K562 (cell line): ENCODE results near the gene GPR108. TPM values are rescaled to one million over a fixed set of nuclear protein-coding genes. Genes with fewer than 3 reads are reported as not detected.

Source experiments
- ATAC-seq: fragments of 200-7000 bp; cut with Tn5 transposase; 3 replicates; pipeline ENCODE4 v1.9.1; 2020; ENCODE audit warnings: moderate library complexity
- BruUV-seq: library from RNA; stranded (reverse); fragments of 400-500 nt; replicated peaks from 2 replicates; lab custom pipeline; 2021; lab: Mats Ljungman, UMichigan
- CTCF ChIA-PET: fragments of 300-600 bp; formaldehyde crosslinking; extraction: SDS; loops from one replicate; lab custom pipeline; 2021; ENCODE audit warnings: low intra/inter-chr PET ratio; lab: Yijun Ruan, JAX
- POLR2A ChIA-PET: fragments of 300-600, 350-650 bp; sonication (Branson Sonifier 250); formaldehyde crosslinking; extraction: SDS; loops from one replicate; lab custom pipeline; 2021; ENCODE audit warnings: antibody characterized with exemption, inconsistent platforms; lab: Yijun Ruan, JAX
- DNase-seq, 4 experiments: peaks; one replicate each; pipeline versions ENCODE4 v3.0.0 to v3.0.0-alpha.2; 2011 to 2018; ENCODE audit warnings: low spot score in 3 of 4, mixed read lengths in 3 of 4; ENCODE audit errors: extremely low read depth in 1 of 4
- FAIRE-seq: peaks from 2 replicates; lab custom pipeline; 2011; peaks lifted over from hg19 to GRCh38; lab: Jason Lieb, UNC
- H2AFZ ChIP-seq: 2 replicates; pipeline ENCODE4 v1.6.0; 2011; ENCODE audit warnings: low read depth, low read length, control low read depth, inconsistent platforms
- H3K27ac ChIP-seq: fragments of 200-600 bp; 3 replicates; pipeline ENCODE4 v1.8.0; 2011; ENCODE audit warnings: low read depth, mild to moderate bottlenecking, control low read depth, inconsistent platforms, low read length, moderate library complexity, mixed read lengths; ENCODE audit errors: extremely low read depth
- H3K27me3 ChIP-seq, 2 experiments: fragments of 300-600 bp in 1 of 2; 2 replicates in 1 of 2; 3 replicates in 1 of 2; pipeline versions ENCODE4 v1.6.0 to v1.8.0; 2011; ENCODE audit warnings: inconsistent platforms in 2 of 2, low read length in 2 of 2, mild to moderate bottlenecking in 1 of 2, mixed read lengths in 1 of 2, moderate library complexity in 1 of 2; ENCODE audit not compliant: control insufficient read depth in 2 of 2, insufficient read depth in 2 of 2
- H3K36me3 ChIP-seq: fragments of 300-600 bp; 3 replicates; pipeline ENCODE4 v1.8.0; 2011; ENCODE audit warnings: mild to moderate bottlenecking, low read length, inconsistent platforms; ENCODE audit not compliant: control insufficient read depth, insufficient read depth
- H3K4me1 ChIP-seq, 2 experiments: fragments of 200-600 bp in 1 of 2; replicated peaks in 1 of 2; 2 replicates in 1 of 2; 3 replicates in 1 of 2; pipeline versions ENCODE4 v1.5.1 to v1.8.0; 2011; ENCODE audit warnings: inconsistent platforms in 2 of 2, low read length in 2 of 2, mild to moderate bottlenecking in 1 of 2, mixed read lengths in 1 of 2, moderate library complexity in 1 of 2; ENCODE audit not compliant: control insufficient read depth in 2 of 2, insufficient read depth in 2 of 2
- H3K4me2 ChIP-seq: 2 replicates; pipeline ENCODE4 v1.6.1; 2011; ENCODE audit warnings: low read length, control low read depth, inconsistent platforms, mixed read lengths; ENCODE audit not compliant: insufficient read depth
- H3K4me3 ChIP-seq: fragments of 200-600 bp; sonication (generic), shearing (Covaris generic); 2 replicates; pipeline ENCODE4 v1.5.1; 2016; ENCODE audit warnings: control low read depth, inconsistent platforms
- H3K79me2 ChIP-seq: fragments of 200-600 bp; 3 replicates; pipeline ENCODE4 v1.8.0; 2011; ENCODE audit warnings: low read length, inconsistent platforms; ENCODE audit not compliant: control insufficient read depth, insufficient read depth
- H3K9ac ChIP-seq, 2 experiments: 2 replicates each; pipeline versions ENCODE4 v1.6.0 to v1.6.1; 2011; ENCODE audit warnings: low read depth in 2 of 2, low read length in 2 of 2, control low read depth in 1 of 2, inconsistent platforms in 1 of 2, mild to moderate bottlenecking in 1 of 2, mixed read lengths in 1 of 2; ENCODE audit not compliant: insufficient read depth in 1 of 2
- H3K9me1 ChIP-seq: one replicate; pipeline ENCODE4 v1.6.0; 2011; ENCODE audit warnings: inconsistent platforms, mild to moderate bottlenecking, low read length, moderate library complexity; ENCODE audit not compliant: control insufficient read depth, insufficient read depth
- H3K9me3 ChIP-seq: replicated peaks from 2 replicates; pipeline ENCODE4 v1.5.1; 2011; ENCODE audit warnings: low read depth, low read length, inconsistent platforms; ENCODE audit not compliant: control insufficient read depth, insufficient read depth
- H4K20me1 ChIP-seq: replicated peaks from 2 replicates; pipeline ENCODE4 v1.6.1; 2011; ENCODE audit warnings: low read length, inconsistent platforms, mixed read lengths; ENCODE audit not compliant: control insufficient read depth, insufficient read depth
- CSDE1 ChIP-seq, 2 experiments: fragments of 450-650 bp; IDR thresholded peaks; 2 replicates each; pipeline ENCODE4 v1.6.1; 2016; ENCODE audit warnings: mild to moderate bottlenecking in 1 of 2
- ESRRA ChIP-seq: fragments of 450-650 bp; IDR thresholded peaks from 2 replicates; pipeline ENCODE4 v1.6.1; 2014; ENCODE audit warnings: low read depth, mild to moderate bottlenecking, moderate library complexity, borderline replicate concordance
- NONO ChIP-seq, 2 experiments: fragments of 200-400 bp in 1 of 2; fragments of 450-650 bp in 1 of 2; formaldehyde crosslinking in 1 of 2; IDR thresholded peaks; 2 replicates each; pipeline ENCODE4 v1.6.1; 2017; ENCODE audit warnings: low read depth in 2 of 2, mild to moderate bottlenecking in 2 of 2, moderate library complexity in 2 of 2, low read length in 1 of 2
- POLR2AphosphoS2 ChIP-seq: IDR thresholded peaks from 2 replicates; pipeline ENCODE4 v1.6.1; 2012; ENCODE audit warnings: low read length, improper control_type of control experiment
- ZBTB17 ChIP-seq: fragments of 450-650 bp; formaldehyde crosslinking; IDR thresholded peaks from 2 replicates; pipeline ENCODE4 v1.4.0; 2020; ENCODE audit warnings: mild to moderate bottlenecking
- ZNF431 ChIP-seq: sonication (generic); formaldehyde crosslinking; IDR thresholded peaks from 2 replicates; pipeline ENCODE4 v1.8.0; 2022; ENCODE audit warnings: mild to moderate bottlenecking, missing genetic modification reagents
- WGBS: fragments of 100-300 bp; shearing (Covaris generic); methylation state at CpG from one replicate; pipeline ENCODE4 v1.1.6; 2016; ENCODE audit warnings: low coverage, mixed read lengths; ENCODE audit not compliant: insufficient coverage; ENCODE audit errors: missing lambda C conversion rate; 5-methylcytosine and 5-hydroxymethylcytosine counted together
- in situ Hi-C: fragments of 300-500 bp; cut with MboI; formaldehyde crosslinking; loops from 4 replicates; pipeline ENCODE4 v1.15.0; 2018; ENCODE audit warnings: inconsistent platforms, mixed read lengths
- intact Hi-C: fragments of 100-400 bp; cut with micrococcal nuclease; formaldehyde crosslinking; loops from 2 replicates; pipeline ENCODE4 v1.14.2; 2022
- polyA plus RNA-seq, 8 experiments: library from polyadenylated mRNA; depleted of rRNA in 4 of 8; stranded (reverse) in 5 of 8; unstranded in 3 of 8; fragments of >200 nt; fragmentation: Nextera tagmentation in 2 of 8; fragmentation: Illumina TruSeq in 1 of 8; extraction: Ambion mirVana in 2 of 8; extraction: Trizol in 1 of 8; gene quantifications; 2 replicates each; pipeline versions ENCODE4 v1.2.1 to v1.2.3, GENCODE V29; 2011 to 2014; ENCODE audit warnings: inconsistent platforms in 1 of 8, missing spikeins in 1 of 8
- total RNA-seq, 7 experiments: library from RNA; depleted of rRNA in 6 of 7; stranded (reverse); fragments of >200 nt in 6 of 7; fragmentation: Illumina TruSeq in 2 of 7; extraction: Trizol in 2 of 7; gene quantifications; 2 replicates each; pipeline versions ENCODE4 v1.2.1 to v1.2.3, GENCODE V29; 2011 to 2021; ENCODE audit warnings: low replicate concordance in 1 of 7
- TF ChIP-seq, protein P1 (sequence below): fragments of 450-650 bp; conservative IDR thresholded peaks from 2 replicates; pipeline ENCODE4 v1.6.1; 2016; ENCODE audit warnings: missing genetic modification characterization, low read depth, mild to moderate bottlenecking, control low read depth, missing compliant biosample characterization
- TF ChIP-seq, protein P2 (sequence below): fragments of 250-450 bp; sonication (Bioruptor Pico); IDR thresholded peaks from 2 replicates; pipeline ENCODE4 v1.5.0; 2022; ENCODE audit warnings: mild to moderate bottlenecking
- TF ChIP-seq, protein P3 (sequence below), 2 experiments: IDR thresholded peaks; 2 replicates each; pipeline ENCODE4 v1.6.1; 2011; ENCODE audit warnings: borderline replicate concordance in 1 of 2, control low read depth in 1 of 2, low read depth in 1 of 2, low read length in 1 of 2, mild to moderate bottlenecking in 1 of 2, mixed read lengths in 1 of 2, moderate library complexity in 1 of 2; ENCODE audit not compliant: insufficient read depth in 1 of 2, insufficient read length in 1 of 2, poor library complexity in 1 of 2, severe bottlenecking in 1 of 2; ENCODE audit errors: extremely low read depth in 1 of 2

GPR108 gene
- total and polyA plus RNA-seq, 9 of the 15 experiments (the other 6 are each of a cell fraction or from before 2014, with no cell fraction given), result 2.4 to 33.2 (median 24.4) TPM

DNA sequence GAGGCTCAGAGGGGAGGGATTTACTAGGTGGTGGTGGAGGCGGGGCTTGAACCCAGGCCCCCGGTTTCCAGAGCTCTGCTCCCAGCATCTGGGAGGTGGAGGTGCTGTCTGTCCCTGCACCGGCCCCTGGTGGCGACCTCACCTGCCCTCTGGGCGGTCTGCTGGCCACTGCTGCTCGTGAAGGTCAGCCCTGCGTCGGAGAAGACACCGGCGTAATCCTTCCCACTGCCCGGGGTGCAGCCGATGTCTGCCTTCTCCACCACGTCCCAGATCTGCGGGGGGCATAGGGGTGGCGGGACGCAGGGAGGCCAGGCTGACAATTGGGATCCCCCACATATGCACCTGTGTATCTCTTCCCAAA is 29.7 kb downstream of the GPR108 start:
- no peaks in the 10 kb centered on the region for H3K36me3 ChIP-seq
- CTCF ChIA-PET, result no interaction called here
- TF ChIP-seq CSDE1 (IDR thresholded peaks at IDR 0.05) (no peak), NONO (IDR thresholded peaks at IDR 0.05; ENCODE audit: low read depth in 2 of 2, low read length in 1 of 2) (no peak), ESRRA (peak; percentile 33; the same call in 1 of the 2 replicates), ZBTB17 (CRISPR knock-in tag) (no peak)
- TF ChIP-seq, all 486 proteins: peak for 1
- Histone ChIP-seq H3K9me1 (no peaks in the 10 kb centered on the region), H3K4me2 (no peak overlapping the region), H3K4me3 (no peak overlapping the region), H3K27me3 (peaks cover 13 to 40% of the 10 kb centered on the region in 2 experiments; a peak in 4 of 5 replicates), H4K20me1 (0 out of 2 replicates have a peak, but pooled peaks cover 5% of the 10 kb centered on the region), H3K4me1 (peaks cover 0 to 23% of the 10 kb centered on the region in 2 experiments; a peak in 2 of 5 replicates), H3K9me3 (no peaks in the 10 kb centered on the region), H3K9ac (peak overlapping the region in 1 of 2 experiments; percentile 71; a peak in 1 of 4 replicates), H2AFZ (no peak overlapping the region), H3K79me2 (no peaks in the 10 kb centered on the region), H3K27ac (no peak overlapping the region)
- 0 out of 3 replicates have a peak, but pooled peaks have one; percentile 29 for ATAC-seq
- in situ Hi-C loops (no loop called here), intact Hi-C loops (no loop called here)
- no TSS peak for BruUV-seq
- no peak for FAIRE-seq
- 18% methylated on average over 14 of the region's 16 CpGs for WGBS
- no peak for DNase-seq
- POLR2A ChIA-PET, result no interaction called here

DNA sequence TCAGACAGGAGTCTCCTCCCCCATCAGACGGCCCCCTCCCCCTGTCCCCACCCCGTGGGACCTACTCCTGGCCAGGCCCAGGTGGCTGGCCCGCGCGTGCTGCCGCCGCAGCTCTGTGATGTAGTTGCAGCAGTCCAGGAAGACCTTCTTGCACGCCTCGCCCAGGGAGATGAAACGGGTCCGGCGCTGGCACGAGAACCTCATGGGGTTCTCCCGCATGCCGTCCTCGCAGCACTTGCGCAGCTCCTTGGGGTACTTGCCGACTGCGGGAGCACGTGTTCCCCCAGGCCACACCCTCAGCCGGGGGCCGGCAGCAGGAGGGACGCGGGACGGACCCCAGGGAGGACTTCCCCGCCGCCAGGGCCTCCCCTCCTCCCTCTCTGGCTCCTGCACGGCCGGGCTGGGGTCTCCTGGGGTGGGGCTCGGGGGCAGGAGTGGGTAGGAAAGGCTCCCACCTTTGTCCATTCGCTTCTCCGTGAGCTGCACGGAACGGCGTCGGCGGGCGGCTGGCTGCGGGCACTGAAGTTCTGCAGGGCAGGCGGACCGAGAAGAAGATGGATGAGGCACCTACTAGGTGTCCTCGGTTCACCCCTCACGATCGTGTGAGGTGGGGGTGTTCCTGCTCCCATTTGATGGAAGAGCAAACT is 30.2 kb downstream of the GPR108 start:
- POLR2A ChIA-PET, result no interaction called here
- CTCF ChIA-PET, result no interaction called here
- in situ Hi-C loops, result no loop called here
- TF ChIP-seq, protein P1, sequence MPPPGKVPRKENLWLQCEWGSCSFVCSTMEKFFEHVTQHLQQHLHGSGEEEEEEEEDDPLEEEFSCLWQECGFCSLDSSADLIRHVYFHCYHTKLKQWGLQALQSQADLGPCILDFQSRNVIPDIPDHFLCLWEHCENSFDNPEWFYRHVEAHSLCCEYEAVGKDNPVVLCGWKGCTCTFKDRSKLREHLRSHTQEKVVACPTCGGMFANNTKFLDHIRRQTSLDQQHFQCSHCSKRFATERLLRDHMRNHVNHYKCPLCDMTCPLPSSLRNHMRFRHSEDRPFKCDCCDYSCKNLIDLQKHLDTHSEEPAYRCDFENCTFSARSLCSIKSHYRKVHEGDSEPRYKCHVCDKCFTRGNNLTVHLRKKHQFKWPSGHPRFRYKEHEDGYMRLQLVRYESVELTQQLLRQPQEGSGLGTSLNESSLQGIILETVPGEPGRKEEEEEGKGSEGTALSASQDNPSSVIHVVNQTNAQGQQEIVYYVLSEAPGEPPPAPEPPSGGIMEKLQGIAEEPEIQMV, result peak; percentile 55; the same call in 1 of the 2 replicates
- TF ChIP-seq POLR2AphosphoS2 (no peak), ZNF431 (CRISPR knock-in tag) (no peak)
- TF ChIP-seq, protein P2, sequence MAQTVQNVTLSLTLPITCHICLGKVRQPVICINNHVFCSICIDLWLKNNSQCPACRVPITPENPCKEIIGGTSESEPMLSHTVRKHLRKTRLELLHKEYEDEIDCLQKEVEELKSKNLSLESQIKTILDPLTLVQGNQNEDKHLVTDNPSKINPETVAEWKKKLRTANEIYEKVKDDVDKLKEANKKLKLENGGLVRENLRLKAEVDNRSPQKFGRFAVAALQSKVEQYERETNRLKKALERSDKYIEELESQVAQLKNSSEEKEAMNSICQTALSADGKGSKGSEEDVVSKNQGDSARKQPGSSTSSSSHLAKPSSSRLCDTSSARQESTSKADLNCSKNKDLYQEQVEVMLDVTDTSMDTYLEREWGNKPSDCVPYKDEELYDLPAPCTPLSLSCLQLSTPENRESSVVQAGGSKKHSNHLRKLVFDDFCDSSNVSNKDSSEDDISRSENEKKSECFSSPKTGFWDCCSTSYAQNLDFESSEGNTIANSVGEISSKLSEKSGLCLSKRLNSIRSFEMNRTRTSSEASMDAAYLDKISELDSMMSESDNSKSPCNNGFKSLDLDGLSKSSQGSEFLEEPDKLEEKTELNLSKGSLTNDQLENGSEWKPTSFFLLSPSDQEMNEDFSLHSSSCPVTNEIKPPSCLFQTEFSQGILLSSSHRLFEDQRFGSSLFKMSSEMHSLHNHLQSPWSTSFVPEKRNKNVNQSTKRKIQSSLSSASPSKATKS (CRISPR knock-in tag), result no peak
- TF ChIP-seq, protein P3, sequence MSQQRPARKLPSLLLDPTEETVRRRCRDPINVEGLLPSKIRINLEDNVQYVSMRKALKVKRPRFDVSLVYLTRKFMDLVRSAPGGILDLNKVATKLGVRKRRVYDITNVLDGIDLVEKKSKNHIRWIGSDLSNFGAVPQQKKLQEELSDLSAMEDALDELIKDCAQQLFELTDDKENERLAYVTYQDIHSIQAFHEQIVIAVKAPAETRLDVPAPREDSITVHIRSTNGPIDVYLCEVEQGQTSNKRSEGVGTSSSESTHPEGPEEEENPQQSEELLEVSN (IDR thresholded peaks at IDR 0.05; ENCODE audit: borderline replicate concordance in 1 of 2, extremely low read depth in 1 of 2, insufficient read depth in 1 of 2, insufficient read length in 1 of 2, low read depth in 1 of 2, low read length in 1 of 2, poor library complexity in 1 of 2, severe bottlenecking in 1 of 2), result peak in 1 of 2 experiments; percentile 26

More for the DNA sequence above, 30.2 kb downstream of the GPR108 start:
- Histone ChIP-seq H3K27ac (no peak overlapping the region), H3K4me3 (no peak overlapping the region), H3K9me3 (no peaks in the 10 kb centered on the region), H3K79me2 (no peaks in the 10 kb centered on the region), H3K36me3 (no peaks in the 10 kb centered on the region), H3K9ac (no peak overlapping the region), H3K27me3 (peaks cover 16 to 41% of the 10 kb centered on the region in 2 experiments; a peak in 4 of 5 replicates), H4K20me1 (0 out of 2 replicates have a peak, but pooled peaks cover 5% of the 10 kb centered on the region), H2AFZ (no peak overlapping the region), H3K4me2 (no peak overlapping the region), H3K4me1 (peaks cover 0 to 21% of the 10 kb centered on the region in 2 experiments; a peak in 2 of 5 replicates), H3K9me1 (no peaks in the 10 kb centered on the region)
- intact Hi-C loops, result no loop called here
- ATAC-seq (no peak), FAIRE-seq (no peak), DNase-seq (no peak)
- BruUV-seq, result no TSS peak
- WGBS, result 30% methylated on average over 24 of the region's 44 CpGs
